LNCaP clone FGC (cell line): ENCODE measurements around the gene PLXNA4.

Experiments
- DNase-seq: peaks from one replicate; pipeline ENCODE4 v3.0.0-alpha.2; 2011; ENCODE audit warnings: low read depth
- H3K4me3 ChIP-seq: 2 replicates; pipeline ENCODE4 v1.5.1; 2011; ENCODE audit warnings: mild to moderate bottlenecking, low read depth, low read length, control low read depth
- TF ChIP-seq, protein P1 (sequence below): IDR thresholded peaks from 2 replicates; pipeline ENCODE4 v1.5.1; 2012; ENCODE audit warnings: mild to moderate bottlenecking; ENCODE audit not compliant: control insufficient read depth, insufficient read depth; ENCODE audit errors: extremely low read depth

Gene PLXNA4

DNA sequence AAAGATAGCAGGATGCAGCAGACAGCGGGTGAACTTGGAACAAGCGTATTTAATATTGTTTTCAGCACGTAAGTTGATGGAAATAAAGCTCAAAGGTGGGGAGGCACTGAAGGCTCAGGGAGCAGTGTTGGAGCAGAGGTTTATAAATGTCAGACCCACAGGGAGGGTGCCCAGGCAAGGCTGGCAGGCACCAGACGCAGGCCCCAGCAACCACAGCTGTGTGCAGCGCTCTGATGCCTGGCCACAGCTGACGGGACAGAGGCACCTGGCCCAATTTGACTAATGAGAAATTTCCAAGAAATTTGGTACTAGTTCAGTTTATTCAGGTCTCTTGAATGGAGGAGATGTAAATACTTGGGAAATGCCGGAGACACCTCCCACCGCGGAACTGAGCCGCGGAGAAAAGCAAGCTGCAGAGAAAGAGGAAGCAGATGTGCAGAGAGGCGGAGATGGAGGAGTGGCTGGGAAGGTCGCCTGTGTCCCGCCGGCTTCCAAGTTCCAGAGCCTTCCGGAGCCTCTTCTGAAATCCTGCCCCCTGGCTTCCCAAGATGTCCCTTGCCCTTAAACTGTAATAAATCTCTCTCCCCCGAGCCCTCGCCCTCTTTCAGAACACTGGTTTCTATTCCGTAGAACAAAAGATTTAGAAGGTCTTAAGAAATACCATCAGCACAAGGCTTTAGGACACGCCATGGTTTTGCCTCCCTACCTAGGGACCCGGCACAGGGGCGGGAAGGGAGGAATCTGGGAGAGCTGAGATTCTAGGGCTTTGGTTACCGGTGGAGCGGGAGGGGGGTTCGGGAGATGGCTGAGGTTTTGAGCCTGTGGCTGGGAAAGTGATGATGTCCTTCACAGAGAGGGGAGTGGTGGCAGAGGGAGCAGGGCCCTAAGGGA is 38.4 kb upstream of the PLXNA4 start:
- H3K4me3 ChIP-seq: no peak overlapping the region
- DNase-seq: no peak
- TF ChIP-seq, protein P1, sequence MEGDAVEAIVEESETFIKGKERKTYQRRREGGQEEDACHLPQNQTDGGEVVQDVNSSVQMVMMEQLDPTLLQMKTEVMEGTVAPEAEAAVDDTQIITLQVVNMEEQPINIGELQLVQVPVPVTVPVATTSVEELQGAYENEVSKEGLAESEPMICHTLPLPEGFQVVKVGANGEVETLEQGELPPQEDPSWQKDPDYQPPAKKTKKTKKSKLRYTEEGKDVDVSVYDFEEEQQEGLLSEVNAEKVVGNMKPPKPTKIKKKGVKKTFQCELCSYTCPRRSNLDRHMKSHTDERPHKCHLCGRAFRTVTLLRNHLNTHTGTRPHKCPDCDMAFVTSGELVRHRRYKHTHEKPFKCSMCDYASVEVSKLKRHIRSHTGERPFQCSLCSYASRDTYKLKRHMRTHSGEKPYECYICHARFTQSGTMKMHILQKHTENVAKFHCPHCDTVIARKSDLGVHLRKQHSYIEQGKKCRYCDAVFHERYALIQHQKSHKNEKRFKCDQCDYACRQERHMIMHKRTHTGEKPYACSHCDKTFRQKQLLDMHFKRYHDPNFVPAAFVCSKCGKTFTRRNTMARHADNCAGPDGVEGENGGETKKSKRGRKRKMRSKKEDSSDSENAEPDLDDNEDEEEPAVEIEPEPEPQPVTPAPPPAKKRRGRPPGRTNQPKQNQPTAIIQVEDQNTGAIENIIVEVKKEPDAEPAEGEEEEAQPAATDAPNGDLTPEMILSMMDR: no peak

DNA sequence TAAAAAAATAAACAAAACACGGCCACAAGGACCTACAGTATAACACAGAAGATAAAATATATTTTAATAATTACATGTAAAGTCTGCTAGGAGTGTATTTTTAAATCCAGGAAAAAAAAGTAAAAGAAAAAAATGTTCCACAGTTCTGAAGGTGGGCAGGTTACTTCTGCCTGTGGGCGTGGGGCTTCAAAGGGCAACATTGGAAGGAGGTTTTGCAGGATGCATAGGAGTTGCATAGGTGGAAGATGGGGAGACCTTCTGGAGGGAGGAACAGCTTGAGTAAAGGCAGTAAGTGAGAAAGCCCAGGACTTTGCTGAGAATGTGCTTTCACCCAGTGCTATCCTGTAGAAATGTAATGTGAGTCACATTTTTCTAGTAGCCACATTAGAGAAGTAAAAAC is 37.5 kb upstream of the PLXNA4 start:
- H3K4me3 ChIP-seq: no peak overlapping the region
- TF ChIP-seq, protein P1: no peak

DNA sequence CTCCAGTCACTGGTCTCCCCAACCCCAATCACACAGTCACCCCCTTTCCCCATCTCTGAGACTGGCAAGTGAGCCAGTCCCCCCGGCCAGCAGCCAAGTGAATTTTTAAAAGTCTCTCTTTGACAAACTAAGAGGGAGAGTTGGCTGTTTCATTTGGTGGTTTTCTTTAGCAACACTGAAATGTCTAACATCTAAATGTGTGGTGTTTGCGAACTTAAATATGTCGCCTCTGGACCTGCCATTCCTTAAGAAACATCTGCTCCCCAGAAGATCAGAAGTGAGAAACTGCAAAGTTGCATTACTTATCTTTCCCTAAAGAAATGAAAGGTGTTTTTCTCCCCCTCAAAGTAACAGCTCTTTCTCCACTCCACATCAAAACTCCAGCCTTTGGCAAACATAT is 34.7 kb upstream of the PLXNA4 start:
- H3K4me3 ChIP-seq: no peak overlapping the region
- TF ChIP-seq, protein P1: no peak
- no peak for DNase-seq

More for the DNA sequence above, 37.5 kb upstream of the PLXNA4 start:
- no peak for DNase-seq

DNA sequence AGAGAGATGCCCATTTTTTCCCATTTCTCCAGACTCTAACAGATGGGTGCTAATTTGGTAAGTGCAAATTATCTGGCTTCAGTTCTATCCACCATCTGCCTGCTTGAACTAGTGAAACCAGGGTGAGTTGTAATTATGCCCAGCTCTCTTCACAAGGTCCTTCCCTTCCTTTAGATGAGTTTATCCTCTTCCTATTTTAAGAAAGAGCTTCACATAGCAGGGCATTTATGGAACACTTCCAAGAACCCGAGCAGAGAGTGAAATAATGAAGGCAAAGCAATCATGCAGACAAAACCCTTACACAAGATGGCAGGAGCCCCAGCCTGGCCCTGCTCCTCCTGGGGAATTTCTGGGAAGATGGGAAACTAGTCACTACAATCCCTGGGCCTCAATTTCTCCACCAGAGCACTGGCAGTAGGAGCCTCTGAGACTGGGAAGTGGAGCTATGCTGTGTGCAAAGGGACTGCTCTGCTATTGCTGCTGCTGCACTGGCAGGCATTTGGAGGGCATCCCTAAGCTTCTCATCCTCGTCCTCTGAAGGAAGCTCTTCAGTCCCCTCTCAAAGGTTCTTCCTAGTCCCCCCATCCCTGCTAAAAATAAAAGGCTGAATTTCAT is 33.7 kb upstream of the PLXNA4 start:
- H3K4me3 ChIP-seq: no peak overlapping the region
- no peak for DNase-seq
- TF ChIP-seq, protein P1: no peak

DNA sequence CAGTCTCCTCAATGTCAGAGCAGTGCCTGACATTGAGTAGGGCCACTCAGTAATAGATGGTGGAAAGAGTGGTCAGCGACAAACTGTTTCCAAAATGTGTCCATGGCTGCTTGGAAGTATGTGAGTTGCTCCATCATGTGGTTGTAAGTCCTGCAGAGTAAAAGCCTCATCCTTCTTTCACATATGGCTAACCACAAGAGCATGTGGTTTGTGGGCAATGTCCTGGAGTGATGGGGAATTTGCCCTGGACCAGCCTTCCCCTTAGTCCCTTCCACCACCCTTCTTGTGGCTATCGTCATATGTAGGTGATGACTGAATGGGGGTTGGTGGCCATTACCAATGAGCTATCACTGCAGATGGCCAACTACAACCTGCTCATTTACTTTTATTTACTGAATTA is 33.0 kb upstream of the PLXNA4 start:
- TF ChIP-seq, protein P1: no peak
- DNase-seq: no peak

DNA sequence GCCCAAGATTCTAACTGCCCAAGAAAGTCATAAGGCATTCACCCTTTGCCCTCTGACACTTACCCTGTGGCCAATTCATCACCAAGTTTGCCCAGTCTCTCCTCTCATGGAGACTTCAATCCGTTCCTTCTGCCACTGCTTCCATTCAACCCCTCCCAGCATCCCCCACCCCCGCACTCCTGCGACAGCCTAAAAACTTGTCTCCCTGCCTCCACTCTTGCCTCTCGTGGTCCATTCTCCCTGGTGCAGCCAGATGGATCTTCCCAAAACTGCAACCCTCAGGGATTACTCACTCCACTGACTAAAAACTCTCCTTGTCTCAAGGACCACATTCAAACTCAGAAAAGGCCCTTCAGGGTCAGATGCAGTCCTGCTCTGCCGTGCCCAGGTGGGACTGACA is 32.3 kb upstream of the PLXNA4 start:
- no peak overlapping the region for H3K4me3 ChIP-seq
- TF ChIP-seq, protein P1: no peak
- no peak for DNase-seq

More for the DNA sequence above, 33.0 kb upstream of the PLXNA4 start:
- no peak overlapping the region for H3K4me3 ChIP-seq
